Keratinocyte (primary cell): Measurements from ENCODE around the gene WBP1L.

Source experiments
- CTCF ChIP-seq, 3 experiments: IDR thresholded peaks in 1 of 3; conservative IDR thresholded peaks in 1 of 3; optimal IDR thresholded peaks in 1 of 3; 2 replicates in 2 of 3; 3 replicates in 1 of 3; pipeline versions ENCODE3 to v1.5.1; 2011; ENCODE audit warnings: low read length in 3 of 3, mild to moderate bottlenecking in 3 of 3, moderate library complexity in 2 of 3, control low read depth in 1 of 3, inconsistent platforms in 1 of 3; ENCODE audit not compliant: insufficient read depth in 2 of 3; ENCODE audit errors: extremely low read depth in 1 of 3
- EZH2 ChIP-seq: IDR thresholded peaks from one replicate; pipeline ENCODE4 v1.6.1; 2012; ENCODE audit warnings: inconsistent platforms, mild to moderate bottlenecking, low read length, moderate library complexity

DNA sequence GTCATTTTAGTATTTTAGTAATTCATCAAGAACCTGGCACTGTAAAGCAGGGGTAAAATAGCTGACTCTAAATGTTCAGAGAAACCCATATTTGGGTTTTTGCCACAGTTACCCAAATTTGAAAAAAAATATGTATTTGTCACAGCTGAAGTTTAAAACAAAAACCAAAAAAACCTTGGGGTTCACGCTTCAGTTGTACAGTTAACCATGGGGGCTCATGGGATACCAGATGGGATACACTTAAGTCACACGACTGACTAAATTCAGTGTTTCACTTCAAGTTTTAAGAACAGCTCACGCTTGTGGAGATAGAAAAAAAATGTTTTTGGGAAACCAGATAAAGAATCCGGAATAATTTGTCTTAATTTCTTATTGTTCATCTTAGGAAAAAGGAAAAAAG is 31.7 kb upstream of the WBP1L start:
- TF ChIP-seq CTCF (optimal IDR thresholded peaks at IDR 0.05 in 1 of 3, IDR thresholded peaks at IDR 0.05 in 1 of 3, conservative IDR thresholded peaks at IDR 0.05 in 1 of 3; ENCODE audit: extremely low read depth in 1 of 3, insufficient read depth in 2 of 3, low read length in 3 of 3) (no peak), EZH2 (no peak)
